DND-41 (cell line): ENCODE measurements around the gene MYCT1.

Source experiments
- CTCF ChIP-seq: IDR thresholded peaks from 2 replicates; pipeline ENCODE4 v1.5.1; 2012; ENCODE audit warnings: borderline replicate concordance, low read length, moderate library complexity, mild to moderate bottlenecking; ENCODE audit not compliant: poor library complexity, severe bottlenecking; ENCODE audit errors: extremely low read depth
- EZH2 ChIP-seq: IDR thresholded peaks from 3 replicates; pipeline ENCODE4 v1.6.1; 2012; ENCODE audit warnings: borderline replicate concordance, low read depth, mild to moderate bottlenecking, moderate library complexity, low read length, inconsistent platforms; ENCODE audit not compliant: severe bottlenecking

- TF ChIP-seq CTCF, result no peak
- no peak for TF ChIP-seq EZH2
Observed at GRCh38 chr6:152651986-152652385, 45.7 kb upstream of the MYCT1 start.
